SK-N-SH treated with all-trans-retinoic acid at 6 μM for 48 hours (cell line): ENCODE results near the gene CDC45.

Source experiments
- ATAC-seq: fragments of 200-7000 bp; cut with Tn5 transposase; 3 replicates; pipeline ENCODE4 v1.9.1; 2020; ENCODE audit warnings: mild to moderate bottlenecking, moderate library complexity
- ARNTL ChIP-seq: fragments of 450-650 bp; formaldehyde crosslinking; IDR thresholded peaks from 2 replicates; pipeline ENCODE4 v1.5.0; 2020; ENCODE audit warnings: low read depth, mild to moderate bottlenecking, moderate library complexity, borderline replicate concordance
- BACH2 ChIP-seq: fragments of 250-450 bp; sonication (Bioruptor Pico); IDR thresholded peaks from 2 replicates; pipeline ENCODE4 v1.9.0; 2021; ENCODE audit warnings: mild to moderate bottlenecking, borderline replicate concordance
- CREB5 ChIP-seq: fragments of 250-450 bp; sonication (Bioruptor Pico); IDR thresholded peaks from 2 replicates; pipeline ENCODE4 v1.5.1; 2020; ENCODE audit warnings: low read depth, mild to moderate bottlenecking, moderate library complexity
- CSDC2 ChIP-seq: fragments of 250-450 bp; sonication (Bioruptor Pico); IDR thresholded peaks from 2 replicates; pipeline ENCODE4 v1.5.0; 2020; ENCODE audit warnings: mild to moderate bottlenecking, moderate library complexity
- CSRNP3 ChIP-seq: fragments of 250-450 bp; sonication (Bioruptor Pico); IDR thresholded peaks from 2 replicates; pipeline ENCODE4 v1.5.1; 2021; ENCODE audit warnings: mild to moderate bottlenecking, moderate library complexity
- GLIS3 ChIP-seq: fragments of 250-450 bp; sonication (Bioruptor Pico); IDR thresholded peaks from 2 replicates; pipeline ENCODE4 v1.5.0; 2020; ENCODE audit warnings: mild to moderate bottlenecking, moderate library complexity
- ISL1 ChIP-seq: fragments of 250-450 bp; sonication (Bioruptor Pico); IDR thresholded peaks from 2 replicates; pipeline ENCODE4 v2.1.2; 2022; ENCODE audit warnings: mild to moderate bottlenecking, moderate library complexity
- OSR1 ChIP-seq: fragments of 250-450 bp; sonication (Bioruptor Pico); IDR thresholded peaks from 2 replicates; pipeline ENCODE4 v1.8.0; 2022; ENCODE audit warnings: moderate library complexity, mild to moderate bottlenecking, inconsistent platforms
- PATZ1 ChIP-seq: fragments of 250-450 bp; sonication (Bioruptor Pico); IDR thresholded peaks from 2 replicates; pipeline ENCODE4 v1.8.0; 2020; ENCODE audit warnings: mild to moderate bottlenecking, moderate library complexity, borderline replicate concordance
- PPARA ChIP-seq: fragments of 250-450 bp; sonication (Bioruptor Pico); IDR thresholded peaks from 2 replicates; pipeline ENCODE4 v1.5.0; 2020; ENCODE audit warnings: mild to moderate bottlenecking, borderline replicate concordance
- RARB ChIP-seq: fragments of 250-450 bp; sonication (Bioruptor Pico); IDR thresholded peaks from 2 replicates; pipeline ENCODE4 v1.8.0; 2021; ENCODE audit warnings: mild to moderate bottlenecking, moderate library complexity
- TOX ChIP-seq: fragments of 250-450 bp; sonication (Bioruptor Pico); IDR thresholded peaks from 2 replicates; pipeline ENCODE4 v1.8.0; 2021; ENCODE audit warnings: mild to moderate bottlenecking, moderate library complexity, borderline replicate concordance
- TSHZ2 ChIP-seq: fragments of 250-450 bp; sonication (Bioruptor Pico); IDR thresholded peaks from 2 replicates; pipeline ENCODE4 v1.5.0; 2020; ENCODE audit warnings: mild to moderate bottlenecking, moderate library complexity
- ZC3H10 ChIP-seq: fragments of 250-450 bp; sonication (Bioruptor Pico); IDR thresholded peaks from 2 replicates; pipeline ENCODE4 v1.5.1; 2021; ENCODE audit warnings: mild to moderate bottlenecking, moderate library complexity
- ZFP3 ChIP-seq: fragments of 250-450 bp; sonication (Bioruptor Pico); IDR thresholded peaks from 2 replicates; pipeline ENCODE4 v1.5.0; 2020; ENCODE audit warnings: mild to moderate bottlenecking, moderate library complexity
- ZFP30 ChIP-seq: fragments of 450-650 bp; formaldehyde crosslinking; IDR thresholded peaks from 2 replicates; pipeline ENCODE4 v1.5.0; 2022; ENCODE audit warnings: mild to moderate bottlenecking, moderate library complexity
- ZNF70 ChIP-seq: fragments of 450-650 bp; formaldehyde crosslinking; IDR thresholded peaks from 2 replicates; pipeline ENCODE4 v1.5.0; 2020; ENCODE audit warnings: mild to moderate bottlenecking, moderate library complexity
- ZNF8 ChIP-seq: fragments of 450-650 bp; formaldehyde crosslinking; IDR thresholded peaks from 2 replicates; pipeline ENCODE4 v1.5.0; 2020; ENCODE audit warnings: mild to moderate bottlenecking, moderate library complexity

Gene CDC45

GRCh38 chr22:19430890-19431541 is 48.7 kb upstream of the CDC45 start:
- TF ChIP-seq CREB5 (CRISPR knock-in tag) (no peak), OSR1 (no peak), TSHZ2 (CRISPR knock-in tag) (no peak), CSRNP3 (CRISPR knock-in tag) (no peak)
- no peak for ATAC-seq

- ATAC-seq: peak; percentile 71
- TF ChIP-seq ZFP30 (CRISPR knock-in tag) (no peak), OSR1 (no peak), ZNF70 (CRISPR knock-in tag) (no peak), ZNF8 (CRISPR knock-in tag) (no peak), BACH2 (CRISPR knock-in tag) (no peak), TOX (CRISPR knock-in tag) (no peak), ARNTL (no peak), ISL1 (CRISPR knock-in tag) (no peak), CREB5 (CRISPR knock-in tag) (no peak), CSDC2 (CRISPR knock-in tag) (no peak), PATZ1 (CRISPR knock-in tag) (no peak), ZFP3 (CRISPR knock-in tag) (no peak), PPARA (CRISPR knock-in tag) (no peak), GLIS3 (CRISPR knock-in tag) (no peak)
These were observed 48.0 kb upstream of the CDC45 start, which contains the start of gene HIRA for GRCh38 chr22:19431649-19432132. HIRA (minus strand) TSS chr22:19431733; CDS start chr22:19431476, 257 bp downstream.

- TF ChIP-seq OSR1: no peak
- TF ChIP-seq ZC3H10 (CRISPR knock-in tag): 0 out of 2 replicates have a peak, but pooled peaks have one; percentile 36
- TF ChIP-seq ZFP3 (CRISPR knock-in tag): no peak
- 0 out of 2 replicates have a peak, but pooled peaks have one; percentile 11 for TF ChIP-seq ZFP30 (CRISPR knock-in tag)
- no peak for TF ChIP-seq RARB (CRISPR knock-in tag)
- TF ChIP-seq CSRNP3 (CRISPR knock-in tag): no peak
- TF ChIP-seq PPARA (CRISPR knock-in tag): peak; percentile 22; the same call in 1 of the 2 replicates
- TF ChIP-seq ARNTL: peak; percentile 74; the same call in 1 of the 2 replicates
- TF ChIP-seq, all 23 proteins: peak for 4
- peak; percentile 96 for ATAC-seq
These were observed 47.4 kb upstream of the CDC45 start, which contains the start of gene MRPL40 for GRCh38 chr22:19432133-19432851. MRPL40 (plus strand) TSS chr22:19432545; CDS start chr22:19432555, 10 bp downstream.
